Measurements from ENCODE around the gene RANBP3.

DNA sequence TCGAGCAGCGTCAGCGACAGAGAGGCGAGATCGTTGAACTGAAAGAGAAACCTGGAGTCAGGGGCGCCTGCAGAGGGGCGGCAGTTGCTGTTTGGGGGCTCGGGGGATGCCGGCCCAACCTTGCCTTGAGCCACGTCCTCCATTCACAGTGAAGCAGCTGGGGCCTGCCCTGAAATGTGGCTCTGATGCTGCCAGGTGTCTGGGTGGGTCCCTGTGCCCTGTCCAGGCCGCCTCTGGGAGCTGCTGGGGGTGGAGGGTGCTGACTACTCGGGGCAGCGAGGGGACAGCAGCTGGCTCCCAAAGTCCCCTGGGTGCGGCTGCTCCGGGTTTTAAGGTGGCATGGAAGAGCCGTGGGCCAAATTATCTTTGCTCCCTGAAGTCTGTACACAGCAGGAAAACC lies 17.7 kb upstream of the RANBP3 start:
- TF ChIP-seq, protein P1, sequence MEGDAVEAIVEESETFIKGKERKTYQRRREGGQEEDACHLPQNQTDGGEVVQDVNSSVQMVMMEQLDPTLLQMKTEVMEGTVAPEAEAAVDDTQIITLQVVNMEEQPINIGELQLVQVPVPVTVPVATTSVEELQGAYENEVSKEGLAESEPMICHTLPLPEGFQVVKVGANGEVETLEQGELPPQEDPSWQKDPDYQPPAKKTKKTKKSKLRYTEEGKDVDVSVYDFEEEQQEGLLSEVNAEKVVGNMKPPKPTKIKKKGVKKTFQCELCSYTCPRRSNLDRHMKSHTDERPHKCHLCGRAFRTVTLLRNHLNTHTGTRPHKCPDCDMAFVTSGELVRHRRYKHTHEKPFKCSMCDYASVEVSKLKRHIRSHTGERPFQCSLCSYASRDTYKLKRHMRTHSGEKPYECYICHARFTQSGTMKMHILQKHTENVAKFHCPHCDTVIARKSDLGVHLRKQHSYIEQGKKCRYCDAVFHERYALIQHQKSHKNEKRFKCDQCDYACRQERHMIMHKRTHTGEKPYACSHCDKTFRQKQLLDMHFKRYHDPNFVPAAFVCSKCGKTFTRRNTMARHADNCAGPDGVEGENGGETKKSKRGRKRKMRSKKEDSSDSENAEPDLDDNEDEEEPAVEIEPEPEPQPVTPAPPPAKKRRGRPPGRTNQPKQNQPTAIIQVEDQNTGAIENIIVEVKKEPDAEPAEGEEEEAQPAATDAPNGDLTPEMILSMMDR (conservative IDR thresholded peaks at IDR 0.05 in 1 of 2, IDR thresholded peaks at IDR 0.05 in 1 of 2; ENCODE audit: extremely low read depth in 1 of 2, insufficient read depth in 1 of 2, low read depth in 1 of 2, low read length in 2 of 2), result no peak
- TF ChIP-seq EZH2 (IDR thresholded peaks at IDR 0.05; ENCODE audit: borderline replicate concordance, low read length), result no peak
